SK-N-SH treated with all-trans-retinoic acid at 6 μM for 48 hours (cell line): ENCODE data around the gene ARFIP1.

Experiments used
- ATAC-seq: fragments of 200-7000 bp; cut with Tn5 transposase; 3 replicates; pipeline ENCODE4 v1.9.1; 2020; ENCODE audit warnings: mild to moderate bottlenecking, moderate library complexity
- ARNTL ChIP-seq: fragments of 450-650 bp; formaldehyde crosslinking; IDR thresholded peaks from 2 replicates; pipeline ENCODE4 v1.5.0; 2020; ENCODE audit warnings: low read depth, mild to moderate bottlenecking, moderate library complexity, borderline replicate concordance
- BACH2 ChIP-seq: fragments of 250-450 bp; sonication (Bioruptor Pico); IDR thresholded peaks from 2 replicates; pipeline ENCODE4 v1.9.0; 2021; ENCODE audit warnings: mild to moderate bottlenecking, borderline replicate concordance
- CSDC2 ChIP-seq: fragments of 250-450 bp; sonication (Bioruptor Pico); IDR thresholded peaks from 2 replicates; pipeline ENCODE4 v1.5.0; 2020; ENCODE audit warnings: mild to moderate bottlenecking, moderate library complexity
- ESRRG ChIP-seq: fragments of 250-450 bp; sonication (Bioruptor Pico); IDR thresholded peaks from 2 replicates; pipeline ENCODE4 v1.6.1; 2021; ENCODE audit warnings: mild to moderate bottlenecking
- GLIS3 ChIP-seq: fragments of 250-450 bp; sonication (Bioruptor Pico); IDR thresholded peaks from 2 replicates; pipeline ENCODE4 v1.5.0; 2020; ENCODE audit warnings: mild to moderate bottlenecking, moderate library complexity
- OSR1 ChIP-seq: fragments of 250-450 bp; sonication (Bioruptor Pico); IDR thresholded peaks from 2 replicates; pipeline ENCODE4 v1.8.0; 2022; ENCODE audit warnings: moderate library complexity, mild to moderate bottlenecking, inconsistent platforms
- PPARA ChIP-seq: fragments of 250-450 bp; sonication (Bioruptor Pico); IDR thresholded peaks from 2 replicates; pipeline ENCODE4 v1.5.0; 2020; ENCODE audit warnings: mild to moderate bottlenecking, borderline replicate concordance
- RARB ChIP-seq: fragments of 250-450 bp; sonication (Bioruptor Pico); IDR thresholded peaks from 2 replicates; pipeline ENCODE4 v1.8.0; 2021; ENCODE audit warnings: mild to moderate bottlenecking, moderate library complexity
- SNAI2 ChIP-seq: fragments of 250-450 bp; sonication (Bioruptor Pico); IDR thresholded peaks from 2 replicates; pipeline ENCODE4 v1.5.0; 2020; ENCODE audit warnings: mild to moderate bottlenecking, moderate library complexity
- TCF4 ChIP-seq: fragments of 250-450 bp; sonication (Bioruptor Pico); IDR thresholded peaks from 2 replicates; pipeline ENCODE4 v1.8.0; 2021; ENCODE audit warnings: mild to moderate bottlenecking, moderate library complexity, borderline replicate concordance
- TOX ChIP-seq: fragments of 250-450 bp; sonication (Bioruptor Pico); IDR thresholded peaks from 2 replicates; pipeline ENCODE4 v1.8.0; 2021; ENCODE audit warnings: mild to moderate bottlenecking, moderate library complexity, borderline replicate concordance
- ZC3H10 ChIP-seq: fragments of 250-450 bp; sonication (Bioruptor Pico); IDR thresholded peaks from 2 replicates; pipeline ENCODE4 v1.5.1; 2021; ENCODE audit warnings: mild to moderate bottlenecking, moderate library complexity
- ZFP3 ChIP-seq: fragments of 250-450 bp; sonication (Bioruptor Pico); IDR thresholded peaks from 2 replicates; pipeline ENCODE4 v1.5.0; 2020; ENCODE audit warnings: mild to moderate bottlenecking, moderate library complexity
- ZFP30 ChIP-seq: fragments of 450-650 bp; formaldehyde crosslinking; IDR thresholded peaks from 2 replicates; pipeline ENCODE4 v1.5.0; 2022; ENCODE audit warnings: mild to moderate bottlenecking, moderate library complexity
- ZNF565 ChIP-seq: fragments of 450-650 bp; formaldehyde crosslinking; conservative IDR thresholded peaks from 2 replicates; pipeline ENCODE4 v1.5.0; 2020; ENCODE audit warnings: low read depth, mild to moderate bottlenecking, moderate library complexity
- ZNF70 ChIP-seq: fragments of 450-650 bp; formaldehyde crosslinking; IDR thresholded peaks from 2 replicates; pipeline ENCODE4 v1.5.0; 2020; ENCODE audit warnings: mild to moderate bottlenecking, moderate library complexity
- ZNF8 ChIP-seq: fragments of 450-650 bp; formaldehyde crosslinking; IDR thresholded peaks from 2 replicates; pipeline ENCODE4 v1.5.0; 2020; ENCODE audit warnings: mild to moderate bottlenecking, moderate library complexity
- TF ChIP-seq, protein P1 (sequence below): fragments of 250-450 bp; sonication (Bioruptor Pico); IDR thresholded peaks from 2 replicates; pipeline ENCODE4 v1.5.1; 2021; ENCODE audit warnings: mild to moderate bottlenecking, moderate library complexity
- TF ChIP-seq, protein P2 (sequence below): fragments of 250-450 bp; sonication (Bioruptor Pico); IDR thresholded peaks from 2 replicates; pipeline ENCODE4 v1.5.1; 2020; ENCODE audit warnings: low read depth, mild to moderate bottlenecking, moderate library complexity
- TF ChIP-seq, protein P3 (sequence below): fragments of 250-450 bp; sonication (Bioruptor Pico); IDR thresholded peaks from 2 replicates; pipeline ENCODE4 v1.8.0; 2020; ENCODE audit warnings: mild to moderate bottlenecking, moderate library complexity, borderline replicate concordance
- TF ChIP-seq, protein P4 (sequence below): fragments of 250-450 bp; sonication (Bioruptor Pico); IDR thresholded peaks from 2 replicates; pipeline ENCODE4 v1.5.0; 2020; ENCODE audit warnings: mild to moderate bottlenecking, moderate library complexity

ARFIP1 gene

DNA sequence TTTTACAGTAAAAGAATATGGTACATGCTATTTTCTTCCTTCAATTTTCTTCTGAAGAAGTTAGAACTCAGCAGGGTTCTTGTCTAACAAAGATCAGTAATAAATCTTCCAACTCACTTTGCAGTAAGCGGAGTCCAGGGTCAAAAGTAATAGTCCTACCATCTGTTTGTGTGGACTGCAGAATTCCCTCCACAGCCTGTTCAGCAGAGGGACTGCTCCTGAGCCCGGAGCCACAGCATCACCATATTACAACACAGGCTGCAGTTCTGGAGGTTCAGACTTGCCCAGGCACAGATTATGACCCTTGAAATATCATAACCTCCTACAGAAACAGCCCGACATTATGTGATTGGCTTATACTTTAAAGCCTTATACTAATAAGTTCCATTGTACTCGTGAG, 166.7 kb downstream of the ARFIP1 start:
- ATAC-seq: no peak
- no peak for TF ChIP-seq RARB (CRISPR knock-in tag)
- TF ChIP-seq, protein P1, sequence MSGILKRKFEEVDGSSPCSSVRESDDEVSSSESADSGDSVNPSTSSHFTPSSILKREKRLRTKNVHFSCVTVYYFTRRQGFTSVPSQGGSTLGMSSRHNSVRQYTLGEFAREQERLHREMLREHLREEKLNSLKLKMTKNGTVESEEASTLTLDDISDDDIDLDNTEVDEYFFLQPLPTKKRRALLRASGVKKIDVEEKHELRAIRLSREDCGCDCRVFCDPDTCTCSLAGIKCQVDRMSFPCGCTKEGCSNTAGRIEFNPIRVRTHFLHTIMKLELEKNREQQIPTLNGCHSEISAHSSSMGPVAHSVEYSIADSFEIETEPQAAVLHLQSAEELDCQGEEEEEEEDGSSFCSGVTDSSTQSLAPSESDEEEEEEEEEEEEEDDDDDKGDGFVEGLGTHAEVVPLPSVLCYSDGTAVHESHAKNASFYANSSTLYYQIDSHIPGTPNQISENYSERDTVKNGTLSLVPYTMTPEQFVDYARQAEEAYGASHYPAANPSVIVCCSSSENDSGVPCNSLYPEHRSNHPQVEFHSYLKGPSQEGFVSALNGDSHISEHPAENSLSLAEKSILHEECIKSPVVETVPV (CRISPR knock-in tag): no peak
- TF ChIP-seq CSDC2 (CRISPR knock-in tag): no peak
- no peak for TF ChIP-seq ZFP30
- TF ChIP-seq ZNF70 (CRISPR knock-in tag): no peak
- TF ChIP-seq GLIS3 (CRISPR knock-in tag): no peak
- no peak for TF ChIP-seq ZC3H10 (CRISPR knock-in tag)
- TF ChIP-seq OSR1 (CRISPR knock-in tag): no peak
- no peak for TF ChIP-seq TOX (CRISPR knock-in tag)
- no peak for TF ChIP-seq TCF4 (CRISPR knock-in tag)
- TF ChIP-seq, protein P2, sequence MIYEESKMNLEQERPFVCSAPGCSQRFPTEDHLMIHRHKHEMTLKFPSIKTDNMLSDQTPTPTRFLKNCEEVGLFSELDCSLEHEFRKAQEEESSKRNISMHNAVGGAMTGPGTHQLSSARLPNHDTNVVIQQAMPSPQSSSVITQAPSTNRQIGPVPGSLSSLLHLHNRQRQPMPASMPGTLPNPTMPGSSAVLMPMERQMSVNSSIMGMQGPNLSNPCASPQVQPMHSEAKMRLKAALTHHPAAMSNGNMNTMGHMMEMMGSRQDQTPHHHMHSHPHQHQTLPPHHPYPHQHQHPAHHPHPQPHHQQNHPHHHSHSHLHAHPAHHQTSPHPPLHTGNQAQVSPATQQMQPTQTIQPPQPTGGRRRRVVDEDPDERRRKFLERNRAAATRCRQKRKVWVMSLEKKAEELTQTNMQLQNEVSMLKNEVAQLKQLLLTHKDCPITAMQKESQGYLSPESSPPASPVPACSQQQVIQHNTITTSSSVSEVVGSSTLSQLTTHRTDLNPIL (CRISPR knock-in tag): no peak
- TF ChIP-seq BACH2 (CRISPR knock-in tag): no peak
- TF ChIP-seq SNAI2 (CRISPR knock-in tag): no peak
- no peak for TF ChIP-seq PPARA (CRISPR knock-in tag)
- TF ChIP-seq, protein P3, sequence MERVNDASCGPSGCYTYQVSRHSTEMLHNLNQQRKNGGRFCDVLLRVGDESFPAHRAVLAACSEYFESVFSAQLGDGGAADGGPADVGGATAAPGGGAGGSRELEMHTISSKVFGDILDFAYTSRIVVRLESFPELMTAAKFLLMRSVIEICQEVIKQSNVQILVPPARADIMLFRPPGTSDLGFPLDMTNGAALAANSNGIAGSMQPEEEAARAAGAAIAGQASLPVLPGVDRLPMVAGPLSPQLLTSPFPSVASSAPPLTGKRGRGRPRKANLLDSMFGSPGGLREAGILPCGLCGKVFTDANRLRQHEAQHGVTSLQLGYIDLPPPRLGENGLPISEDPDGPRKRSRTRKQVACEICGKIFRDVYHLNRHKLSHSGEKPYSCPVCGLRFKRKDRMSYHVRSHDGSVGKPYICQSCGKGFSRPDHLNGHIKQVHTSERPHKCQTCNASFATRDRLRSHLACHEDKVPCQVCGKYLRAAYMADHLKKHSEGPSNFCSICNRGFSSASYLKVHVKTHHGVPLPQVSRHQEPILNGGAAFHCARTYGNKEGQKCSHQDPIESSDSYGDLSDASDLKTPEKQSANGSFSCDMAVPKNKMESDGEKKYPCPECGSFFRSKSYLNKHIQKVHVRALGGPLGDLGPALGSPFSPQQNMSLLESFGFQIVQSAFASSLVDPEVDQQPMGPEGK (CRISPR knock-in tag): no peak

DNA sequence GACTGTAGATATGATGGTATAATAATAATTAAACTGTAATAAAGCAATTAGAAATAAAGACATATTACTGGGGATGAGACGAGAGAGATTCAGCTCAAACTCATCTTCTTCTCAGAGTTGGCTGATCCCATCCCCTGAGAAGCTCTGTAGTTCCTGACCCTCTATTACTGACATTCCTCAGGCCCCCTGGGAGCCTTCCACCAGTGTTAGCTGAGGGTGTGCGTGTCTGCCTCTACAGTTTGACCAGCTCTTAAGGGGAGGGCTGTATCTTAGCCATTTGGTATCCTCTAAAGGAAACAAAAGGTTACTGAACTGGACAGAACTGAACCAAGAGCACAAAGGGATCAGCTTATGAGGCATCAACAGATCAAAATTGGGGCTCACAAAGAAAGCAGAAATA, 167.6 kb downstream of the ARFIP1 start:
- no peak for ATAC-seq
- no peak for TF ChIP-seq RARB (CRISPR knock-in tag)
- TF ChIP-seq ZFP3 (CRISPR knock-in tag): no peak
- no peak for TF ChIP-seq OSR1 (CRISPR knock-in tag)
- TF ChIP-seq, protein P2 (CRISPR knock-in tag): no peak

DNA sequence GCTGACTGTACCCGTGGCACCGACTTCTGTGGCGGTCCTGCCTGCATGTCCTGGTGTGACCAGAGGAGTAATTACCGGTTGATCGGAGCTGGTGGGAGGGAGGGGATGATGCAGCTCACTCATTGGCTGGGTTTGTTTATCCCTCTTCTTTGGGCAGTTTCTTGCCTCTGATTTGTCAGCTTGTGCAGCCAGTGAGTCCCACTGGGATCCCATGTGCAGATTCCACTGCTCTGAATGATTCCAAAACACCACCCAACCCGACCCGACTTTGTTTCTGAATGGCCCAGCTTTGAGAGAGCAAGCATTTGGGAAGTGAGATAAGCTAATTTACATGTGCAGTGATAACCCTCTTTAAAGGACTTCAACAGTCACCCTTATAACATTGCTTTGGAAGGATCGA, 170.2 kb downstream of the ARFIP1 start:
- no peak for ATAC-seq
- TF ChIP-seq BACH2 (CRISPR knock-in tag) (no peak), CSDC2 (CRISPR knock-in tag) (no peak), ARNTL (CRISPR knock-in tag) (no peak), SNAI2 (CRISPR knock-in tag) (no peak), RARB (CRISPR knock-in tag) (no peak)
- TF ChIP-seq, protein P2 (CRISPR knock-in tag): no peak

DNA sequence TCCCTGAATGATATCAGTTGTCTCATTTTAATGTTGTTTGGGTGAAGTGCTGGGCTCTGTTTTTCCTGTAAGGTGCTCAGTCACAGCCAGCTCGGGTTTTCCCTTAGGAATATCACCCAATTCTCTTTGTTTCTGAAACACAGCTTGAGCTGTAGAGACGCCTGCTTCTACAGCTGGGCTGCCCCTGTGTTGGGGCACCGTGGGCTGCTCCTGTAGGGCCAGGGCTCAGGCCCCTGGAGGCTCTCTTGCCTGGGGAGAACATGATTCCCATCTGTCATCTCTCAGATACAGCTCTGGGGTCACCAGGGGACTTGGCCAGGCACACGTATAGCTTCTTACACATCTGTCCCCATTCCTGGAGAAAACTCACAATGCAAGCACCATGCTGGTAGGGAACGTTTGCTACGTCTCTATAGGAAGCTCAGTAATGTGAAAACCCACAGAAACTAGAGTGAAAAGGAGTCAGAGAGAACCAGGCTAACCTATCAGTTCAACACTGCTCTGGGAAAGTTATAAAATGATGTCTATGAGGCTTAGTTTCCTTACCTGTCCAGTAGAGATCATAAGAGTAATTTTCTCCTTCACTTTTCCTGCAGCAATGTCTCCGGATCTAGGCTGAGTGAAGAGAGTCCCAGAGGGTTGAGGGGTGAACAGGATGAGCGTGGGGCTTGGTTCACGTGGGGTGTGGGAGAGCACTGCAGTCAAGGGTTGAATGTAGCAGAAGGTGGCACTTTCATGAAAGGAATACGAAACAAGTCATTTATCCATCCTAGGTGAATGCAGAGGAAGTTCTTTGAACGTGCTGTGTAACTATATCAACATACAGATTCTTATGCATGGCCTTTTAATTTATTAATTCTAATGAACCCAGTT, 170.9 kb downstream of the ARFIP1 start:
- no peak for ATAC-seq
- TF ChIP-seq ESRRG (CRISPR knock-in tag) (no peak), ZC3H10 (CRISPR knock-in tag) (no peak), ZFP30 (no peak), ZNF565 (CRISPR knock-in tag) (no peak), ZNF8 (CRISPR knock-in tag) (no peak), CSDC2 (CRISPR knock-in tag) (no peak)
- TF ChIP-seq, protein P4, sequence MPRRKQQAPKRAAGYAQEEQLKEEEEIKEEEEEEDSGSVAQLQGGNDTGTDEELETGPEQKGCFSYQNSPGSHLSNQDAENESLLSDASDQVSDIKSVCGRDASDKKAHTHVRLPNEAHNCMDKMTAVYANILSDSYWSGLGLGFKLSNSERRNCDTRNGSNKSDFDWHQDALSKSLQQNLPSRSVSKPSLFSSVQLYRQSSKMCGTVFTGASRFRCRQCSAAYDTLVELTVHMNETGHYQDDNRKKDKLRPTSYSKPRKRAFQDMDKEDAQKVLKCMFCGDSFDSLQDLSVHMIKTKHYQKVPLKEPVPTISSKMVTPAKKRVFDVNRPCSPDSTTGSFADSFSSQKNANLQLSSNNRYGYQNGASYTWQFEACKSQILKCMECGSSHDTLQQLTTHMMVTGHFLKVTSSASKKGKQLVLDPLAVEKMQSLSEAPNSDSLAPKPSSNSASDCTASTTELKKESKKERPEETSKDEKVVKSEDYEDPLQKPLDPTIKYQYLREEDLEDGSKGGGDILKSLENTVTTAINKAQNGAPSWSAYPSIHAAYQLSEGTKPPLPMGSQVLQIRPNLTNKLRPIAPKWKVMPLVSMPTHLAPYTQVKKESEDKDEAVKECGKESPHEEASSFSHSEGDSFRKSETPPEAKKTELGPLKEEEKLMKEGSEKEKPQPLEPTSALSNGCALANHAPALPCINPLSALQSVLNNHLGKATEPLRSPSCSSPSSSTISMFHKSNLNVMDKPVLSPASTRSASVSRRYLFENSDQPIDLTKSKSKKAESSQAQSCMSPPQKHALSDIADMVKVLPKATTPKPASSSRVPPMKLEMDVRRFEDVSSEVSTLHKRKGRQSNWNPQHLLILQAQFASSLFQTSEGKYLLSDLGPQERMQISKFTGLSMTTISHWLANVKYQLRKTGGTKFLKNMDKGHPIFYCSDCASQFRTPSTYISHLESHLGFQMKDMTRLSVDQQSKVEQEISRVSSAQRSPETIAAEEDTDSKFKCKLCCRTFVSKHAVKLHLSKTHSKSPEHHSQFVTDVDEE (CRISPR knock-in tag): no peak
- TF ChIP-seq, protein P2 (CRISPR knock-in tag): no peak
- TF ChIP-seq, protein P3 (CRISPR knock-in tag): no peak
